Stimulated activated CD4-positive, alpha-beta T cell treated with anti-CD3 and anti-CD28 coated beads, TNF-alpha, amount 100 ng/mL, for 24 hours (primary cell): ENCODE measurements around the gene ERRFI1.
"Not testable (repeated sequence)": the region's sequence is repeated elsewhere in the genome, so short reads cannot be mapped to it uniquely, and the experiment has no call there.

Experiments used
- DNase-seq, 3 experiments: peaks; one replicate each; pipeline ENCODE4 v3.0.0-alpha.2; 2020; ENCODE audit warnings: low read depth in 3 of 3

The ERRFI1 gene

GRCh38 chr1:8026153-8026975 is at the start of gene ERRFI1:
Gene ERRFI1, minus strand, starts transcription at chr1:8026309. Its CDS starts 10,690 bp downstream, at chr1:8015619.
- DNase-seq: peak; percentile 74 to 88 (median 75)

DNA sequence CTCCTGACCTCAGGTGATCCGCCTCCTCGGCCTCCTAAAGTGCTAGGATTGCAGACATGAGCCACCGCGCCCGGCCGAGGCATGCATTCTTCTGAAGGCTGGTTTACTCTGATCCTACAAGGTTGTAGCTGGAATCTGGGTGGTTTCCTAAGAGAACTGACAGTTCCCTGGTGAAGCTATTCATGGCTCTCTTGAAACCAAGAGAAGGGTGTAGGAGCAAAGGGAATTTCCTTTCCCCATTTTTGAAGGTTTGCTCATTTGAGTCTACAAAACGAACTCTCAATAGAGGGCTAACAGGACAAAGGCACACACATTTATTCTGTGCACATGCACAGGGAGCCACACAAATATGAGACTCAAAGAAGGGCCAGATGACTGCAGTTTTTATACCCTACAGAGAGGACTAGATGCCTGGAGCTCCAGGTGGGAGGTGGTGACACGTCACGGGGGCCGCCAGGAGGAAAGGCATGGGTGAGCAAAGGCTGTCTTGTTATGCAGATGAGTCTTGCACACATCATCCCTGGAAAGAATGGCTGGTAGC is 49.5 kb upstream of the ERRFI1 start:
- no peak for DNase-seq

GRCh38 chr1:8073112-8073855 is 47.2 kb upstream of the ERRFI1 start:
- DNase-seq: no peak

DNA sequence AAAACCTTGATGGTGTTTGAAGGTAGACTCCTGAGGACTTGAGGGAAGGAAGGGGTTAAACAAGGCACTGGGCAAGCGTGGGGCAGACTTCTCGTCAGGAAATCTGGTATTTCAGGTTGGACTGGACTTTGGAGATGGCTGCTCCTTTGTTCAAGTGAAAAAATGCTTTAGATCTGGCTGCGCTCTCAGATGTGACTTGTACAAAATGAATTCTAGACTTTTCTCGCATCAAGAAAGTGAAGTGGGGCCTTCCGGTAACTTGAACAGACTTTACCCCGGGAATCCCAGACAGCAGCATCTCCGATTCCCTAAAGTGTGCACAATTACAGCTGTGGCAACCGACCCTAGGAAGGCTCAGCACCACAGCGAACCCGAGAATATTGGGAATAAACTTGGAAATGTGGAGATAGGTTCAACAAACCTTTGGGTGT is 44.3 kb upstream of the ERRFI1 start:
- no peak for DNase-seq

- not testable (repeated sequence) for DNase-seq
Observed at GRCh38 chr1:8069614-8070320, 43.7 kb upstream of the ERRFI1 start.

GRCh38 chr1:8065369-8065768 is 39.3 kb upstream of the ERRFI1 start:
- no peak for DNase-seq

- DNase-seq: no peak
Observed at GRCh38 chr1:8063298-8064036, 37.4 kb upstream of the ERRFI1 start.

DNA sequence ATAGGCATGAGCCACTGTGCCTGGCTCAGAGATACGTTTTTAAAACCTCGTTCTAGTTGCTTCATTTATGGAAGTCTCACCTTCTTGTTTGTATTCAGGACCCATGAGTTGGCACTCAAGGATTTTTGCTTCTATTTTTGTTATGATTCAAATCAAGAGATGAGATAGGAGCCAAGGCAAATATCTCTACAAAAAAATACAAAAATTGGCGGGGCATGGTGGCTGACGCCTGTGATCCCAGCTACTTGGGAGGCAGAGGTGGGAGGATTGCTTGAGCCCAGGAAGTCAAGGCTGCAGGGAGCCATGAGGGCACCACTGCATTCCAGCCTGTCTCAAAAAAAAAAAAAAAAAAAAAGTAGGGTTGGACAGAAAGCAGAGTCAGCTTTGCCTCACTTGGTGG is 36.8 kb upstream of the ERRFI1 start:
- DNase-seq: no peak

DNA sequence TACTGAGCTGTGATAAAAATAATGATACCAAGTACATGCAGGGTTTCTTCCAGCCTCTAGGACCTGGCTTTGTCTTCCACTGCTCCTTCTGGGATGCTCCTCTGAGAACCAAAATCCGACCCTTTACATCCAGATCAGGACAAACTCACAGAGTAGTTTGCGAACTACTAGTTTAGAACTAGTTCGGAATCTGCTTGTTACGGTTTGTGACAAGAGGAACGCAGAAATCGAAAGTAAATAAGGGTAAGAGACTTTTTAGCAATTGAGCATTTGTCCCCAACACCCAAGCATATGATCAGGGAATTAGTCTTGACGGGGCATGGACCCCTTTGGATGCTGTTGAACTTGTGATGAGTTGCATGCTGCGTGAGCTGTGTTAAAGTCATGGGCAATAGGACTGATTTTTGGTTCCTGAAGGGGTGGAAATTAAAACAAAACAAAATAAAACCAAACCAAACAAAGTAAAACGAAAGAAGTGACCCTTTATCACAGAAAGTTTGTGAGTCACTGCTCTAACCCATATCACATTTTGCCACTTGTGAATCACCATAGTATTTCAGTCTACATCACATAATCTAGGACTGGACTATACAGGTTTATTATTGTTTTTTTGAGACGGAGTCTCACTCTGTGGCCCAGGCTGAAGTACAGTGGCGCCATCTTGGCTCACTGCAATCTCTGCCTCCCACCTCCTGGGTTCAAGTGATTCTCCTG is 35.7 kb upstream of the ERRFI1 start:
- DNase-seq: no peak

- DNase-seq: no peak
Observed at GRCh38 chr1:8061210-8061609, 35.1 kb upstream of the ERRFI1 start.

DNA sequence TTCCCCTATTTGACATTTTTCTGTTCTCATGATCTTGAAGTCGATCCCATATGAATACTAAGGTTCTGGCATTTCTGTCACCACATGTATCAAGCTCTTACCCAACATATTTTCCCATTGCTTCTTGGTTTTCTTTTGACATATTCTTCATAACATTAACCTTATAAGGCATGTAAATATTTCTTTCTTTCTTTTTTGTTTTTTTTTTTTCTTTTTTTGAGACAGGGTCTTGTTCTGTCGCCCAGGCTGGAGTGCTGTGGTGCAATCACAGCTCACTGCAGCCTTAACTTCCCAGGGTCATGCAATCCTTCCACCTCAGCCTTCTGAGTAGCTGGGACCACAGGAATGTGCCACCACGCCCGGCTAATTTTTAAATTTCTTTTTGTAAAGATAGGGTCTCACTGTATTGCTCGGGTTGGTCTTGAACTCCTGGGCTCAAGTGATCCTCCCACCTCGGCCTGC is 33.1 kb upstream of the ERRFI1 start:
- DNase-seq: no peak

GRCh38 chr1:8057779-8058178 is 31.7 kb upstream of the ERRFI1 start:
- not testable (repeated sequence) for DNase-seq

GRCh38 chr1:8055973-8056372 is 29.9 kb upstream of the ERRFI1 start:
- DNase-seq: no peak

DNA sequence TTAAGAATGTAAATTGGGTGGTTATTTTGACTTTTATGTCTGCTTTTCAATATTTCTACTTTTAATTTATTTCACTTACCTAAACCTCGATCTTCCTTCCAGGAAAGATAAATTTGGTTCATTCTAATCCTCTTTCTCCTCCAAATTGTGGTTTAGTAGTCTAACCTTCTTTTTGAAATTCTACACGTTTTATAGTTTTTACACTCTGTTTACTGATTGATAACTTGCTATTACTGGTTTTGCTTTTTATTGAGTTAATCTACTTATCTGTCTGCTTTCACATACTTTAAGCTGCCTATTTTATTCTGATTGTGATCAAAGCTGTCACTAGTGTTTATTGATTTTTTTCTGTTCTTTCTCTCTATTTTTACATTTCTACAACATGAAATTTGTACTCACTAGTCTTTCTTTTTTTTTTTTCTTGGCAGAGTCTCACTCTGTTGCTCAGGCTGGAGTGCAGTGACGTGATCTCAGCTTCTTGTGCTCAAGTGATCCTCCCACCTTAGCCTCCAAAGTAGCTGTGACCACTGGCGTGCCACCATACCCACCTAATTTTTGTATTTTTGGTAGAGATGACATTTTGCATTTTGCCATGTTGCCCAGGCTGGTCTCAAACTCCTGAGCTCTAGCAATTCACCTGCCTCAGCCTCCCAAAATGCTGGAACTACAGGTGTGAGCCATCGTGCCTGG is 27.9 kb upstream of the ERRFI1 start:
- DNase-seq: no peak

DNA sequence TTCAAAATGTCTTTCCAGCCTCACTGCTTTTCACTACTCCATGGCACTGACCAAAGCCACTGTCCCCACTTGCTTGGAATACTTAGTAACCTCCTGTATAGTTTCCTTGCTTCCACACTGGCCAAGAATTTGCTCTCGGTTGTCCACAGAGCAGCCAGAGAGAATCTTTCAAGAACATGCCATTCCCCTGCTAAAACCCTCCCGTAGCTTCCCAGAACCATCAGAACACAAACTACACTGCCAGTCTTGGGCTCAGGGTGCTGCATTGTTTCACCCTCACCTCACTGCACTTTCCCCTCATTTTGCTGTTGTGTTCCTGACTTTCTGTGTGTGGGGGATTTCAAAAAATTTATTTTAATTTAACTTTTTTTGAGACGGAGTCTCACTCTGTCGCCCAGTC is 25.5 kb upstream of the ERRFI1 start:
- DNase-seq: no peak

- DNase-seq: not testable (repeated sequence)
Observed at GRCh38 chr1:8049229-8049628, 23.1 kb upstream of the ERRFI1 start.

DNA sequence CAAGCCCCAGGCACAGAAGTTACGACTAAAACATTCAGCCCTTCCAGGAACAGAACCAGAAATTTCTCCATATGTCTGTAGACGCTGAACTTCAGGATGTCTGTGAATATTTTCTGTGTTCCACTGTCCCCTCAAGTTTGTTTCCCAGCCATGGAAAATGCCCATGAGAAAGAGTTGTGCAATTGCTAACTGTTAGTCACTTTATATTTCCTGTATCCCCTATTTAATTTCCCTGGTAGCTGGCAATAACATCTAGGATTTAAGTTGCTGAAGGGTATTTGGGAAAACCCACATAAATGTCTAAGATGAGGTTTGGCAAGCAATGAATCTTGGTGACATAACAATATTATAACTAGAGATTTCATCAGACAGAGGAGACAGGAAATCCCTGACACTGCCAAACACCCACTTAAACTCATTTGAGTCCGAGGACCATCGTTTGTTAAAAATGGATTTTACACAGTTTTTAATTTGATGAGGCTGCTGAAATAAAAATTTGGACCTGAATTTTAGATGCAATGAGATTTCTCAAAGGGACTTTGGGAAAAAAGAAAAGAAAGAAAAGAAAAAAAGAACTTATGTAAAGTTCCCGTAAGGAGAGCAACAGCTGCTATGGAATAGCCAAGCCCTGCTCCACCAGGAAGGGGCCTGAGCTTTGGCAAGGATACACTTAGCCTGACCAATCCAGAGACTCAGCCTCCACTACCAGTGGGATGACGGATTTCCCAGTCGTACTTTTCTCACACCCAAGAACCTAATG is 21.8 kb upstream of the ERRFI1 start:
- DNase-seq: no peak

DNA sequence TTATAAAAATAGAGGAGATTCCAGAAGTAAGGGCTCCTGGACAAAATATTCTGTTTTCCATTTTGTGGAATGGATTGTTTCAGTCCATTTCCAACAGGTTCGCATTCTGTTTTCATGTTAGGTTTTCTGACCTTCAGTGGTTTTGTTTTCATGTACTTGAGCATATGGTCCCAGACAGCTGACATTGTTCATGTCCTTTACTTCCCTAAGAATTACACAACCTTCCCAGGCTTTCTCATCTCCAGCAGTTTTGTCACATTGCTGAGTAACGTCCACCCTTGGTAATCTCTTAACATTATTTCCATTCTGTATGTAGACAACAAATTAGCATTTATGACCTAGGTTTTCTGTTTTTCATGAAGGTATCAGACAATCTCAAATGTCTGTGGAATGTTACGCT is 21.0 kb upstream of the ERRFI1 start:
- no peak for DNase-seq

DNA sequence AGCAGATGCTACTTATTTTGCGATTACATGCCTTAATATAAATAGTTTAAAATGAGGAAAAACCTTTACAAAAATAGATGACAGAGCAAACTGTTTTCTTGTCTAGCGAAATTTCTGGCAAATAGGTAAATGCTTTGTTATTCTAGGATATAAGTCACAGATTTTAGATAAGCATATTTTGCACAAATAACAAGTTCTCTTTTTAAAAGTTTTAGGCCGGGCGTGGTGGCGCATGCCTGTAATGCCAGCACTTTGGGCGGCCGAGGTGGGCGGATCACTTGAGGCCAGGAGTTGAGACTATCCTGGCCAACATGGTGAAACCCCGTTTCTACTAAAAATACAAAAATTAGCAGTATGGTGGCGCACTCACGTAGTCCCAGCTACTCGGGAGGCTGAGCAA is 20.3 kb upstream of the ERRFI1 start:
- DNase-seq: no peak
